Karpas-422 (cell line): ENCODE measurements around the gene THSD4. TPM values are rescaled to one million over a fixed set of nuclear protein-coding genes. Genes with fewer than 3 reads are reported as not detected.
A peak's percentile ranks its signal among the peaks of the same experiment; 100 is the strongest.

ENCODE experiments used
- DNase-seq: peaks from one replicate; pipeline ENCODE4 v3.0.0-alpha.2; 2015
- H2AFZ ChIP-seq: fragments of 200-600 bp; sonication (generic); 2 replicates; pipeline ENCODE4 v1.6.1; 2014; ENCODE audit warnings: antibody characterized with exemption, low read length, mixed read lengths
- H3K27ac ChIP-seq: fragments of 200-600 bp; sonication (generic); 2 replicates; pipeline ENCODE4 v1.5.1; 2014; ENCODE audit warnings: mild to moderate bottlenecking, low read length, moderate library complexity
- H3K27me3 ChIP-seq: fragments of 200-600 bp; sonication (generic); 2 replicates; pipeline ENCODE4 v1.6.1; 2014; ENCODE audit warnings: low read length, mixed read lengths
- H3K36me3 ChIP-seq: fragments of 200-600 bp; sonication (generic); 2 replicates; pipeline ENCODE4 v1.6.1; 2014; ENCODE audit warnings: low read length, mixed read lengths; ENCODE audit not compliant: insufficient read depth
- H3K4me1 ChIP-seq: fragments of 200-600 bp; sonication (generic); 2 replicates; pipeline ENCODE4 v1.6.1; 2014; ENCODE audit warnings: mild to moderate bottlenecking, low read length, mixed read lengths
- H3K4me2 ChIP-seq: fragments of 200-600 bp; sonication (generic); 2 replicates; pipeline ENCODE4 v1.6.1; 2014; ENCODE audit warnings: low read length, low read depth, mild to moderate bottlenecking; ENCODE audit not compliant: poor library complexity, severe bottlenecking
- H3K4me3 ChIP-seq: fragments of 200-600 bp; sonication (generic); 2 replicates; pipeline ENCODE4 v1.5.1; 2014; ENCODE audit warnings: mild to moderate bottlenecking, antibody characterized with exemption, low read length, mixed read lengths
- H3K79me2 ChIP-seq: fragments of 200-600 bp; sonication (generic); 2 replicates; pipeline ENCODE4 v1.6.1; 2014; ENCODE audit warnings: mild to moderate bottlenecking, low read length, mixed read lengths
- H3K9ac ChIP-seq: fragments of 200-600 bp; sonication (generic); 2 replicates; pipeline ENCODE4 v1.6.0; 2014; ENCODE audit warnings: low read length
- H3K9me2 ChIP-seq: fragments of 200-600 bp; sonication (generic), shearing (Covaris generic); replicated peaks from 2 replicates; pipeline ENCODE4 v1.6.0; 2014; ENCODE audit warnings: mild to moderate bottlenecking, low read length, moderate library complexity; ENCODE audit not compliant: insufficient read depth
- H3K9me3 ChIP-seq: fragments of 300-700, 200-600 bp; sonication (generic); 2 replicates; pipeline ENCODE4 v1.6.1; 2014; ENCODE audit warnings: low read length, mixed read lengths
- H4K20me1 ChIP-seq: fragments of 200-600 bp; sonication (generic); 2 replicates; pipeline ENCODE4 v1.6.1; 2014; ENCODE audit warnings: mild to moderate bottlenecking, antibody characterized with exemption, low read length, low read depth; ENCODE audit not compliant: insufficient read depth
- total RNA-seq: library from RNA; depleted of rRNA; stranded (reverse); fragments of >200 nt; shearing (Covaris generic); gene quantifications from 2 replicates; pipeline ENCODE4 v1.2.3, GENCODE V29; 2014; ENCODE audit warnings: low replicate concordance

The THSD4 gene
- total RNA-seq, 1 experiment from 2014 or later = 0.11 TPM

DNA sequence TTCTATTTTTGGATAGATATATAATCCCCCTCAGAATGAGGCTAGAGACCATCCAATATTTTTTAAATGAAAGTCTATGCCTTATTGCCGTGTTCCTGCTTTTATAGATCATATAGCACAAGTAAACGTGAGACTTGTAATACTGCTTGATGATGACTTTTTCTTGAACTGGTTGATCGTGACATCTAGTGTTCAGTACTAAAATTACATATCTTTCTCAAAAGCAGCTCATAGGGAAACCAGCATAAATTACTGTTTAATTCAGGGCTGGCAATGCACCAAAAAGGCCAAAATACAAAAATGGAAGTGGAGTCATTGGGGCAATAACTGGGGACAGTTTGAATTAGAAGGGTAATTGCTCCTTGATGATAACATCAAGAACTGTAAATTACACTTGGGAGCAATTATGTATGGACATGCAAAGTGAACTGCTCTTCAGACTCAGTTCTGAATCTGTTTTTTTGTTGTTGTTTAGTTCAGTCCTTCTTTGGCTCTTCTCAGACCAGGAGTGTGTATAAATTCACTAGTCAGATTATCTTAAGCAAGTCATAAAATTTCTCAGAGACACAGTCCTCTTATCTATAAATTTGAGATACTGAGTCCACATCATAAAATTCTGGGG is 325.3 kb downstream of the THSD4 start:
- H3K9ac ChIP-seq = no peak overlapping the region
- DNase-seq = peak; percentile 75

DNA sequence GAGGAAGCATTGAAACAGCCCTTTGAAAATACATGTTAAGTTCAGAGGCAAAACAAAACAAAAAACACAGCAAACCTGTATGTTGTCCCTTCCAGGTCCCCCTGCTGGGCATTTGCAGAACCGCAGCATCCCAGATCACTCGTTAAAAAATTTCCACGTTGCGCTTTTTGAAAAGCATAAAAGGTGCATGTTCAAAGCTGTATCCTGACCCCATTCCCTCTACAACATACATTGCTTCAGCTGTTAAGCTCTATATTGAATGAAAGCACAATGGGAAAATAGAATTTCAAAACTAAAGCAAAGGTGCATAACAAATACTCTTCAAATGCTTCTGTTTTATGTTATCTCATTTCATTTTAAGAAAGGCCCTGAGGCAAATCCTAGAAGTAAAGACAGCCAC is 328.3 kb downstream of the THSD4 start:
- no peaks in the 10 kb centered on the region for H3K27me3 ChIP-seq
- peak; percentile 77 for DNase-seq
- H4K20me1 ChIP-seq = no peaks in the 10 kb centered on the region
- H3K4me3 ChIP-seq = no peak overlapping the region
- no peak overlapping the region for H2AFZ ChIP-seq
- no peaks in the 10 kb centered on the region for H3K36me3 ChIP-seq
- no peaks in the 10 kb centered on the region for H3K9me3 ChIP-seq
- no peaks in the 10 kb centered on the region for H3K9me2 ChIP-seq
- H3K27ac ChIP-seq = no peak overlapping the region
- no peaks in the 10 kb centered on the region for H3K79me2 ChIP-seq
- H3K4me1 ChIP-seq = peaks cover 22% of the 10 kb centered on the region
- H3K4me2 ChIP-seq = no peak overlapping the region
- H3K9ac ChIP-seq = no peak overlapping the region

More for the DNA sequence above, 325.3 kb downstream of the THSD4 start:
- Histone ChIP-seq H3K27ac (no peak overlapping the region), H3K36me3 (no peaks in the 10 kb centered on the region), H3K4me1 (peaks cover 17% of the 10 kb centered on the region), H3K79me2 (no peaks in the 10 kb centered on the region), H3K9me3 (no peaks in the 10 kb centered on the region), H4K20me1 (no peaks in the 10 kb centered on the region), H2AFZ (no peak overlapping the region), H3K4me2 (no peak overlapping the region), H3K4me3 (no peak overlapping the region), H3K27me3 (no peaks in the 10 kb centered on the region), H3K9me2 (no peaks in the 10 kb centered on the region)

DNA sequence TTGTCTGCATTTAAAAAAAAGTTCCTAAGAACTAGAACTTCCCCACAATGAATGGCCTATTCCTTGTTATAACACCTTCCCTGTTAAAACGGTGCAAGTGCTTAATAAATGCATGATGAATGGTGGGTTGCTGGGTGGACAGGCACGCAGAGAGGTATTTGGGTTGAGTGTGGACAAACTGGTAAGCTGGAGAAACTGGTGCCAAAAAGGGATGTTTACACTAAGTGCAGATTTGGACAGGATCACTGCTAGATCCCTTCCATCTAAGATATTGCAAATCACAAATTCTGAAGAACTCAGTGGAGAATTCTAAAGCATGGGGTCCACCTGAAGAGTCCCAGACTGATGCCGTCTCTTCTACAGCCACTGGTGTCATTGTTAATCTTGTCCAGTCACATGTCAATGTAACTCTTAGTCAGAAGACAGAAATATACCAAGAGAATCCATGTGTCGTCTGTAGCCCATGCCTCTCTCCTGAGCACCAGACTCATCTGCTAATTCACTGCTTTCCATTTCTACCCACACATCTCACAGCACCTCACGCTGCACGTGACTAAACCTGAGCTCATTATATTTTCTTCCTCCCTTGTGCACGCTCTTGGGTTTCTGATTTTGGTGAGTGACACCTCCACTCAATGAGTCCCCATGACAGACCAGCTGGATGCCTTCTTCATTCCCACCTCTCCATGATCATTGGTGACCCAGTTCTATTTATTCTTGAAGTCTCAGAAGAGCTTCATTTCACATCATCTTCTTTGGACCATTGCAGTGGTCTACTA is 328.9 kb downstream of the THSD4 start:
- Histone ChIP-seq H3K9ac (no peak overlapping the region), H3K36me3 (no peaks in the 10 kb centered on the region), H3K27ac (no peak overlapping the region), H3K27me3 (no peaks in the 10 kb centered on the region), H2AFZ (no peak overlapping the region), H3K4me1 (peaks cover 26% of the 10 kb centered on the region), H3K4me3 (no peak overlapping the region), H4K20me1 (no peaks in the 10 kb centered on the region), H3K9me3 (no peaks in the 10 kb centered on the region), H3K79me2 (no peaks in the 10 kb centered on the region), H3K4me2 (no peak overlapping the region), H3K9me2 (no peaks in the 10 kb centered on the region)
- no peak for DNase-seq

DNA sequence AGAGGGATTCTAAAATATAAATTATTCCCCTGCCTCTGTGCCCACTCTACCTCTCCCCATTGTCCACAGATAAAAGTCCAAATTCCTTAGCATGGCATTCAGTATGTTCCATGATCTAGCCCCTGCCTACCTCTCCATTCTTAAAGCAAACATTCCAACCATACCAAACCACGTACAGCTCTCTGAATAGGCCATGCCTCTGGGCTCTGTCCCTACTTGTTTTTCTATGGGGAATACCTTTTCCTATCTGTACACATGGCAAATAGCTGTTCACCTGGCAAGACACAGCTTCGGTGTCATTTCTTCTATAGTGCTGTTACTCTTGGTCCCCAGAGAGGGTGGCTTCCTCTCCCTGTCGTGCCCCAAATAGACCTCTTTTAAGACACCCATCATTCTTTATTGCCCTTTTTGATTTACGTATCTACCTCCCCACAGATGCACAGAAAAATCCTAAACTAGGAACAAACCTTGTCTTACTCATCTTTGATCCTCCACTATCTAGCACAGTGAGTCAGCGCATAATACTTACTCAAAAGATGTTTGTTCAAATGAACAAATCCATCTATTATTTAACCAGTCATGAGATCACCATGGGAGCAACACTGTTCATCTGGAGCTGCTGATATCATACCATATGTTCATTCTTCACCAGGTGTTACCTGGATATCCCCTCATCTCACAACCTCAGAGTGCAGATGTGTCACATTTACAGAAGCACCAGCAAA is 329.8 kb downstream of the THSD4 start:
- Histone ChIP-seq H3K36me3 (no peaks in the 10 kb centered on the region), H3K9ac (no peak overlapping the region)

DNA sequence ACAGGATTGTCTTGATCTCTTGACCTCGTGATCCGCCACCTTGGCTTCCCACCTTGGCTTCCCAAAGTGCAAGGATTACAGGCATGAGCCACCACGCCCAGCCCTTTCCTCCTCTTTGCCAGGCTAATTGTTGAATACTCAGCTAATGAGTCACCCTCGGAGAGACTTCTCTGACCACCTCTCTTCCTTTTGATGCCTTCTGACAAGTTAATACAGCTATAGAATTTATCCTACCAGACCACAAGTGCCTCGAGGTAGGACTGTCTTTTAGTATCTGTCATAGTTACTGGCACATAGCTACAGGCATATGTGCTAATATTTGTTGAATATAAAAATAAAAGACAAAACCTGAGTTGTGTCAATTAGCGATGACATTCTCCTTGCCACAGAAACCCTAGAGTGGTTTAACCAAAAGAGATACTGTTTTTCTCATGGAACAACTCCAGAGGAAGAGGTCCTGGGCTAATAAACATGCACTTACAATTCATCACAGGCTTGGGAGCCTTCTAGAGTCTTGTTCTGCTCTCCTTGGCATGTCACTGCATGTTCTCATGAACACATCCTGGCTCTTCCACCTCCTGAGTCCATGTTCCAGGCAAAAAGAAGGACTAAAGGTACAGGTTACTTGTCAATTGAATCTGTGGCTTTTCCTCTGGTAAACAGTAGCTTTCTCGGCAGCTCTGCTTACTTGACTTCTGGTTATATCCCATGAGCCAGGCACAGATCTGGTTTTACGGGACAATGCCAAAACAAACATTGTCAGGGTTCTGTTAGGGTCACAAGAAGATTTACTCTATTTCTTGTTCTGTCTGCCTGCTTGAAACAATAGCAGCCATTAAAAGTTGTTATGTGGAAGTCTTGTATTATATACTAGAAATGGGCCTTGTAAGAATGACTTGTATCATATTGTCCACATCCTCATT is 332.3 kb downstream of the THSD4 start:
- Histone ChIP-seq H4K20me1 (no peaks in the 10 kb centered on the region), H3K36me3 (no peaks in the 10 kb centered on the region), H3K9me2 (no peaks in the 10 kb centered on the region), H3K4me2 (no peak overlapping the region), H3K79me2 (no peaks in the 10 kb centered on the region), H2AFZ (no peak overlapping the region), H3K27me3 (no peaks in the 10 kb centered on the region), H3K27ac (no peak overlapping the region), H3K9ac (no peak overlapping the region), H3K4me1 (peaks cover 36% of the 10 kb centered on the region), H3K9me3 (no peaks in the 10 kb centered on the region), H3K4me3 (no peak overlapping the region)
- DNase-seq = no peak

More for the DNA sequence above, 329.8 kb downstream of the THSD4 start:
- no peaks in the 10 kb centered on the region for H3K79me2 ChIP-seq
- H3K4me2 ChIP-seq = no peak overlapping the region
- H3K4me3 ChIP-seq = no peak overlapping the region
- no peaks in the 10 kb centered on the region for H3K9me3 ChIP-seq
- DNase-seq = no peak
- H3K4me1 ChIP-seq = peaks cover 26% of the 10 kb centered on the region
- H3K27ac ChIP-seq = no peak overlapping the region
- no peaks in the 10 kb centered on the region for H3K9me2 ChIP-seq
- H2AFZ ChIP-seq = no peak overlapping the region
- no peaks in the 10 kb centered on the region for H3K27me3 ChIP-seq
- H4K20me1 ChIP-seq = no peaks in the 10 kb centered on the region

DNA sequence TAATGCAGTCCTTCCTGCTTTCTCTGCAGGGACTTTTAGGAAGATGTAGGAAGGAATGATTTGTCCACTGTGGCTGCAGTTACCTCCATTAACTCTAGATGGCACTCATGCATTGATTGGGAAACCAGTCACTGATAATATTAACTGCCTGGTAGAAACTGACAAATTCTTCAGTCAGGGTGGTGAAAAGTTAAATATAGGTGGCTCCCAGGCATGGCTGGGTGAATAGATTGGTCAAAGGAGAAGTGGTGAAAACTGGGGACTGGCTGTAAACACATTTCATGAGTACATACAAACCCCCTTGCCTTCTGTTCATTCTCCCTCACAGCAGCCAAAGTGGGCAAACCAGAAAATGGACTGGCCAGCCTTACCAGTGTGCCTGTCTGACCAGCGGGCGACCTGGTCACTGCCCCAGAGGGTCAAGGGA is 333.4 kb downstream of the THSD4 start:
- Histone ChIP-seq H3K9me3 (no peaks in the 10 kb centered on the region), H3K79me2 (no peaks in the 10 kb centered on the region), H3K4me2 (no peak overlapping the region), H4K20me1 (no peaks in the 10 kb centered on the region), H3K9me2 (no peaks in the 10 kb centered on the region), H3K36me3 (no peaks in the 10 kb centered on the region), H3K4me1 (peaks cover 36% of the 10 kb centered on the region), H3K27me3 (no peaks in the 10 kb centered on the region), H2AFZ (no peak overlapping the region), H3K27ac (no peak overlapping the region), H3K9ac (no peak overlapping the region), H3K4me3 (no peak overlapping the region)
- peak; percentile 80 for DNase-seq

DNA sequence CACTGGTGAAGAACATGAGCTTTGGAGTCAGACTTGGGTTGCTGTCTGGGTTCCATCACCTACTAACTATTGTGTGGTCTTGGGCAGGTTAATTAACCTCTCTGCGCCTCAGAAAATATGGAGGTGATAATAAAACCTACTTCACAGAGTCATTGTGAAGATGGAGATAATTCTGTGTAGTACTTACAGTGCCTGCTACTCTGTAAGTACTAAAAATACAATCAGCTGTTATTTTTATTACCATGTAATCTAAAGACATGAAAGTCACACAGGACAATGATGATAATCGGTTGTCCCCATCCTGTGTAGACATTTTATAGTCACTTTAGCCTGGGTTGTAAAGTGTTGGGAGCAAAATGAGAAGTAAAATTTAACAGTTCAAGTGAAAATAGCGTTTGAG is 334.1 kb downstream of the THSD4 start:
- H4K20me1 ChIP-seq = no peaks in the 10 kb centered on the region
- H3K4me1 ChIP-seq = peaks cover 39% of the 10 kb centered on the region
- no peaks in the 10 kb centered on the region for H3K9me2 ChIP-seq
- no peak overlapping the region for H3K9ac ChIP-seq
- no peaks in the 10 kb centered on the region for H3K36me3 ChIP-seq
- H3K79me2 ChIP-seq = no peaks in the 10 kb centered on the region
- no peak overlapping the region for H2AFZ ChIP-seq
- H3K4me3 ChIP-seq = no peak overlapping the region
- no peak overlapping the region for H3K4me2 ChIP-seq
- H3K27me3 ChIP-seq = no peaks in the 10 kb centered on the region
- no peak for DNase-seq
- H3K27ac ChIP-seq = no peak overlapping the region
- no peaks in the 10 kb centered on the region for H3K9me3 ChIP-seq
